PC-9 (cell line): Measurements from ENCODE around the gene PTPRD. TPM values are rescaled to one million over a fixed set of nuclear protein-coding genes. Genes with fewer than 3 reads are reported as not detected.

ENCODE experiments used
- BruUV-seq: library from RNA; stranded (reverse); fragments of 400-500 nt; replicated peaks from 2 replicates; lab custom pipeline; 2021; lab: Mats Ljungman, UMichigan
- CTCF ChIA-PET: fragments of 300-600 bp; sonication (Branson Sonifier 250); formaldehyde crosslinking; loops from one replicate; lab custom pipeline; 2022; ENCODE audit warnings: antibody characterized with exemption; lab: Charles Lee
- POLR2A ChIA-PET: fragments of 300-600 bp; sonication (Branson Sonifier 250); formaldehyde crosslinking; loops from one replicate; lab custom pipeline; 2022; ENCODE audit warnings: antibody characterized with exemption; ENCODE audit not compliant: unreplicated experiment; lab: Charles Lee
- DNase-seq, 2 experiments: peaks; one replicate each; pipeline versions ENCODE4 v3.0.0 to v3.0.0-alpha.2; 2015 to 2022; ENCODE audit warnings: mixed read lengths in 1 of 2
- H2AFZ ChIP-seq: fragments of 200-600 bp; sonication (generic); 2 replicates; pipeline ENCODE4 v1.8.1; 2017; ENCODE audit warnings: antibody characterized with exemption
- H3F3A ChIP-seq: fragments of 200-600 bp; sonication (generic); 2 replicates; pipeline ENCODE4 v1.8.1; 2017; ENCODE audit warnings: antibody characterized with exemption, mild to moderate bottlenecking, low read depth; ENCODE audit not compliant: insufficient read depth
- H3K27ac ChIP-seq: fragments of 200-600 bp; sonication (generic); 2 replicates; pipeline ENCODE4 v1.6.1; 2016; ENCODE audit warnings: mixed run types
- H3K27me3 ChIP-seq: fragments of 200-600 bp; sonication (generic); 2 replicates; pipeline ENCODE4 v1.6.1; 2016; ENCODE audit warnings: low read depth, mixed run types; ENCODE audit not compliant: insufficient read depth
- H3K36me3 ChIP-seq: fragments of 200-600 bp; sonication (generic); 2 replicates; pipeline ENCODE4 v1.6.1; 2016; ENCODE audit warnings: low read depth, mixed run types
- H3K4me1 ChIP-seq: fragments of 200-600 bp; sonication (generic); replicated peaks from 2 replicates; pipeline ENCODE4 v1.6.1; 2016; ENCODE audit warnings: mixed run types; ENCODE audit not compliant: insufficient read depth
- H3K4me2 ChIP-seq: fragments of 200-600 bp; sonication (generic); 2 replicates; pipeline ENCODE4 v1.6.1; 2017; ENCODE audit warnings: mixed run types
- H3K4me3 ChIP-seq: fragments of 200-600 bp; sonication (generic); 2 replicates; pipeline ENCODE4 v1.6.1; 2016; ENCODE audit warnings: mixed run types
- H3K79me2 ChIP-seq: fragments of 200-600 bp; sonication (generic); 2 replicates; pipeline ENCODE4 v1.6.1; 2017; ENCODE audit warnings: low read depth, mixed run types
- H3K9me2 ChIP-seq: fragments of 200-600 bp; sonication (generic); 2 replicates; pipeline ENCODE4 v1.8.1; 2017; ENCODE audit warnings: mild to moderate bottlenecking; ENCODE audit not compliant: insufficient read depth
- H3K9me3 ChIP-seq: fragments of 200-600 bp; sonication (generic); 2 replicates; pipeline ENCODE4 v1.8.1; 2016; ENCODE audit warnings: low read depth; ENCODE audit not compliant: insufficient read depth
- H4K20me1 ChIP-seq: fragments of 200-600 bp; sonication (generic); 2 replicates; pipeline ENCODE4 v1.8.1; 2017; ENCODE audit not compliant: insufficient read depth
- EZH2 ChIP-seq: fragments of 200-600 bp; sonication (generic); IDR thresholded peaks from 2 replicates; pipeline ENCODE4 v1.8.0; 2017; ENCODE audit warnings: antibody characterized with exemption, low read depth
- intact Hi-C: fragments of 100-400 bp; cut with micrococcal nuclease; formaldehyde crosslinking; loops from one replicate; pipeline ENCODE4 v1.10.0; 2022; ENCODE audit not compliant: unreplicated experiment
- total RNA-seq: library from RNA; stranded (reverse); gene quantifications from 2 replicates; pipeline ENCODE4 v1.2.3, GENCODE V29; 2021
- TF ChIP-seq, protein P1 (sequence below): fragments of 200-600 bp; sonication (generic); conservative IDR thresholded peaks from 2 replicates; pipeline ENCODE4 v1.6.1; 2017; ENCODE audit warnings: mixed run types, antibody characterized with exemption, mild to moderate bottlenecking, moderate library complexity

The PTPRD gene
- total RNA-seq, 1 experiment from 2014 or later: not detected

- H3K4me1 ChIP-seq: no peaks in the 10 kb centered on the region
- H3K27me3 ChIP-seq: no peaks in the 10 kb centered on the region
- no peak for DNase-seq
- no peaks in the 10 kb centered on the region for H3K9me3 ChIP-seq
- ChIA-PET POLR2A (no interaction called here), CTCF (no interaction called here)
- H3K27ac ChIP-seq: no peak overlapping the region
- no peaks in the 10 kb centered on the region for H3K36me3 ChIP-seq
- H2AFZ ChIP-seq: no peak overlapping the region
- H3K4me3 ChIP-seq: no peak overlapping the region
- H3K4me2 ChIP-seq: no peak overlapping the region
- no peak for TF ChIP-seq EZH2
- TF ChIP-seq, protein P1, sequence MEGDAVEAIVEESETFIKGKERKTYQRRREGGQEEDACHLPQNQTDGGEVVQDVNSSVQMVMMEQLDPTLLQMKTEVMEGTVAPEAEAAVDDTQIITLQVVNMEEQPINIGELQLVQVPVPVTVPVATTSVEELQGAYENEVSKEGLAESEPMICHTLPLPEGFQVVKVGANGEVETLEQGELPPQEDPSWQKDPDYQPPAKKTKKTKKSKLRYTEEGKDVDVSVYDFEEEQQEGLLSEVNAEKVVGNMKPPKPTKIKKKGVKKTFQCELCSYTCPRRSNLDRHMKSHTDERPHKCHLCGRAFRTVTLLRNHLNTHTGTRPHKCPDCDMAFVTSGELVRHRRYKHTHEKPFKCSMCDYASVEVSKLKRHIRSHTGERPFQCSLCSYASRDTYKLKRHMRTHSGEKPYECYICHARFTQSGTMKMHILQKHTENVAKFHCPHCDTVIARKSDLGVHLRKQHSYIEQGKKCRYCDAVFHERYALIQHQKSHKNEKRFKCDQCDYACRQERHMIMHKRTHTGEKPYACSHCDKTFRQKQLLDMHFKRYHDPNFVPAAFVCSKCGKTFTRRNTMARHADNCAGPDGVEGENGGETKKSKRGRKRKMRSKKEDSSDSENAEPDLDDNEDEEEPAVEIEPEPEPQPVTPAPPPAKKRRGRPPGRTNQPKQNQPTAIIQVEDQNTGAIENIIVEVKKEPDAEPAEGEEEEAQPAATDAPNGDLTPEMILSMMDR: no peak
- BruUV-seq: no TSS peak
- intact Hi-C loops: no loop called here
- no peaks in the 10 kb centered on the region for H3K79me2 ChIP-seq
- no peaks in the 10 kb centered on the region for H3K9me2 ChIP-seq
- no peaks in the 10 kb centered on the region for H4K20me1 ChIP-seq
- no peaks in the 10 kb centered on the region for H3F3A ChIP-seq
Observed at GRCh38 chr9:10651012-10651411, 38.2 kb upstream of the PTPRD start.

GRCh38 chr9:10649076-10649475, 36.3 kb upstream of the PTPRD start:
- ChIA-PET POLR2A (no interaction called here), CTCF (no interaction called here)
- H3K4me2 ChIP-seq: no peak overlapping the region
- intact Hi-C loops: no loop called here
- TF ChIP-seq EZH2: no peak
- TF ChIP-seq, protein P1: no peak
- no TSS peak for BruUV-seq
- H3F3A ChIP-seq: no peaks in the 10 kb centered on the region
- H3K4me1 ChIP-seq: no peaks in the 10 kb centered on the region
- no peak overlapping the region for H3K4me3 ChIP-seq
- H3K9me3 ChIP-seq: no peaks in the 10 kb centered on the region
- H3K27me3 ChIP-seq: no peaks in the 10 kb centered on the region
- H3K79me2 ChIP-seq: no peaks in the 10 kb centered on the region
- no peaks in the 10 kb centered on the region for H4K20me1 ChIP-seq
- no peaks in the 10 kb centered on the region for H3K36me3 ChIP-seq
- DNase-seq: no peak
- H2AFZ ChIP-seq: no peak overlapping the region
- H3K27ac ChIP-seq: no peak overlapping the region
- H3K9me2 ChIP-seq: no peaks in the 10 kb centered on the region

- POLR2A ChIA-PET: no interaction called here
- H3K27ac ChIP-seq: no peak overlapping the region
- no peaks in the 10 kb centered on the region for H3K79me2 ChIP-seq
- H3K36me3 ChIP-seq: no peaks in the 10 kb centered on the region
- no peak overlapping the region for H3K4me3 ChIP-seq
- no peaks in the 10 kb centered on the region for H4K20me1 ChIP-seq
- TF ChIP-seq EZH2: no peak
- TF ChIP-seq, protein P1: no peak
- H3K9me3 ChIP-seq: no peaks in the 10 kb centered on the region
- no TSS peak for BruUV-seq
- H3K4me2 ChIP-seq: no peak overlapping the region
- intact Hi-C loops: no loop called here
- H3K27me3 ChIP-seq: no peaks in the 10 kb centered on the region
- CTCF ChIA-PET: no interaction called here
- no peaks in the 10 kb centered on the region for H3K9me2 ChIP-seq
- H2AFZ ChIP-seq: no peak overlapping the region
- H3F3A ChIP-seq: no peaks in the 10 kb centered on the region
- DNase-seq: no peak
- no peaks in the 10 kb centered on the region for H3K4me1 ChIP-seq
Observed at GRCh38 chr9:10633785-10634184, 21.0 kb upstream of the PTPRD start.
